ENCODE results near the gene FBXW2.
"Not testable (repeated sequence)": the region's sequence is repeated elsewhere in the genome, so short reads cannot be mapped to it uniquely, and the experiment has no call there.

The FBXW2 gene

DNA sequence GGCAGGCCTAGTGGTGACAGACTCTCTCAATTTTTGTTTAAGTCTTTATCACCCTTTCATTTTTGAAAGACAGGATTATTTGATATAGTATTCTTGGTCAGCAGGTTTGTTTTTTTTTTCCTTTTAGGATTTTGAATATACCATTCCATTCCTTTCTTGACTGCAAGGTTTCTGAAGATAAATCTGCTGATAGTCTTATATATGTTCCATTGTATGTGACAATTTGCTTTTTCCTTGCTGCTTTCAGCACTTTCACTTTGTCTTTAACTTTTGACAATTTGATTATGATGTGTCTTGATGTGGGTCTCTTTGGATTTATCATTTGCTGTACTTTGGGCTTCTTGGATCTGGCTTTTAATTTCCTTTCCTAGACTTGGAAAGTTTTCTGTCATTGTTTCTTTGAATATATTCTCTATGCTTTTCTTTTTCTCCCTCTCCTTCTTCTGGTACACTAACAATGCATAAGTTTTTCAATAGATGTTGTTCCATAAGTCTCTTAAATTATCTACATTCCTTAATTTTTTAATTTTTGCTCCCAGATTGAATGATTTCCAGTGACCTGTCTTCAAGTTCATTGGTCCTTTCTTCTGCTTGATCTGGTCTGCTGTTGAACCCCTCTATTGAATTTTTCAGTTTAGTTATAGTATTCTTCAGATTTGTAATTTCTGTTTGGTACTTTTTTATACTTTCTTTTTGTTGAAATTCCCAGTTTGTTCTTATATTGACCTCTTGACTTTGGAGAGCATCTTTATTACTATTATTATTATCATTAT is 14.6 kb upstream of the FBXW2 start:
- TF ChIP-seq SUZ12 (IDR thresholded peaks at IDR 0.05; ENCODE audit: extremely low read depth, insufficient read depth, insufficient read length) = no peak
- no peak for TF ChIP-seq YY1 (IDR thresholded peaks at IDR 0.05; ENCODE audit: insufficient read depth, insufficient read length)
- TF ChIP-seq ZNF274 (IDR thresholded peaks at IDR 0.05; ENCODE audit: low read depth, low read length) = no peak
- H3K36me3 ChIP-seq (ENCODE audit: insufficient read depth, insufficient read length, low read length) = no peaks in the 10 kb centered on the region

GRCh38 chr9:120804784-120805363 is 11.7 kb upstream of the FBXW2 start:
- not testable (repeated sequence) for H3K27me3 ChIP-seq (ENCODE audit: insufficient read depth, insufficient read length); H3K36me3 ChIP-seq (ENCODE audit: insufficient read depth, insufficient read length, low read length); H3K4me3 ChIP-seq (ENCODE audit: insufficient read length, low read depth); H3K9ac ChIP-seq (ENCODE audit: insufficient read length, low read depth); DNase-seq (ENCODE audit: low read depth, low spot score); H3K4me1 ChIP-seq (ENCODE audit: insufficient read depth, insufficient read length)
- H3K9me3 ChIP-seq (ENCODE audit: insufficient read depth, low read length) = peaks cover 35% of the 10 kb centered on the region

More for the DNA sequence above, 14.6 kb upstream of the FBXW2 start:
- Histone ChIP-seq H3K4me3 (ENCODE audit: insufficient read length, low read depth) (no peak overlapping the region), H3K27me3 (ENCODE audit: insufficient read depth, insufficient read length) (no peaks in the 10 kb centered on the region), H3K4me1 (ENCODE audit: insufficient read depth, insufficient read length) (no peaks in the 10 kb centered on the region), H3K9ac (ENCODE audit: insufficient read length, low read depth) (no peak overlapping the region), H3K9me3 (ENCODE audit: insufficient read depth, low read length) (peaks cover 35% of the 10 kb centered on the region)
- DNase-seq (ENCODE audit: low read depth, low spot score) = no peak

DNA sequence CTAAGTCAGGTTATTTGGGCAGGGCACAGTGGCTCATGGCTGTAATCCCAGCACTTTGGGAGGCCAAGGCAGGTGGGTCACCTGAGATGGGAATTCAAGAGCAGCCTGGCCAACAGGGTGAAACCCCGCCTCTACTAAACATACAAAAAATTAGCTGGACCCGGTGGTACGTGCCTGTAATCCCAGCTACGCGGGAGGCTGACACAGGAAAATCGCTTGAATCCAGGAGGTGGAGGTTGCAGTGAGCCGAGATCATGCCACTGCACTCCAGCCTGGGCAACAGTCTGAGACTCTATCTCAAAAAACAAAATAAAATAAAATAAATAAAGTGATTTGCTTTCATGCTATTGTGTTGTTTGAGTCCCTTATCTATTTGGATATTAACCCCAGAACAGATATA is 8.2 kb upstream of the FBXW2 start:
- no peak overlapping the region for H3K9ac ChIP-seq (ENCODE audit: insufficient read length, low read depth)
- H3K9me3 ChIP-seq (ENCODE audit: insufficient read depth, low read length) = peaks cover 17% of the 10 kb centered on the region
- no peaks in the 10 kb centered on the region for H3K27me3 ChIP-seq (ENCODE audit: insufficient read depth, insufficient read length)
- peaks cover 4% of the 10 kb centered on the region for H3K36me3 ChIP-seq (ENCODE audit: insufficient read depth, insufficient read length, low read length)
- no peak for DNase-seq (ENCODE audit: low read depth, low spot score)
- H3K4me1 ChIP-seq (ENCODE audit: insufficient read depth, insufficient read length) = no peaks in the 10 kb centered on the region
- H3K4me3 ChIP-seq (ENCODE audit: insufficient read length, low read depth) = no peak overlapping the region
- TF ChIP-seq SUZ12 (IDR thresholded peaks at IDR 0.05; ENCODE audit: extremely low read depth, insufficient read depth, insufficient read length) = no peak
- TF ChIP-seq ZNF274 (IDR thresholded peaks at IDR 0.05; ENCODE audit: low read depth, low read length) = no peak
- TF ChIP-seq YY1 (IDR thresholded peaks at IDR 0.05; ENCODE audit: insufficient read depth, insufficient read length) = no peak

DNA sequence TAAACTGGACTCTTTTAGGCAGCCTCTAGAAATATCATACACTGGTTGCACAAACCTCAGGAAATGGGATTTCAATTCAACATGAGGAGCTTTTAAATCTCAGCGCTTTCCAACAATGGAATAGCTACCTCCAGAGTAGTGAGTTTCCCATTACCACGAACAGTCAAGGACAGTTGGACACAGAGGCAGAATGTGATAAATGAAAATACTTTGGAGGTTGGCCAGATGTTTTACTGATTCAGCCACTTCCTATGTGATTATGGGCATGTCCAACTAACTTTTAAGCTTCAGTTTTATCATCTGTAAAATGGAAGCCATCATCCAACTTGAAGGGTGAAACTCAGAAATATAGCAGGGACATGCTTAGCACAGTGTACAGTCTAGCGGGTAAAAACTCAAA is 2.1 kb downstream of the FBXW2 start:
- H3K36me3 ChIP-seq (ENCODE audit: insufficient read depth, insufficient read length, low read length) = peaks cover 55% of the 10 kb centered on the region
- no peak overlapping the region for H3K4me3 ChIP-seq (ENCODE audit: insufficient read length, low read depth)
- H3K27me3 ChIP-seq (ENCODE audit: insufficient read depth, insufficient read length) = no peaks in the 10 kb centered on the region
- peaks cover 5% of the 10 kb centered on the region for H3K4me1 ChIP-seq (ENCODE audit: insufficient read depth, insufficient read length)
- TF ChIP-seq ZNF274 (IDR thresholded peaks at IDR 0.05; ENCODE audit: low read depth, low read length) (no peak), YY1 (IDR thresholded peaks at IDR 0.05; ENCODE audit: insufficient read depth, insufficient read length) (no peak), SUZ12 (IDR thresholded peaks at IDR 0.05; ENCODE audit: extremely low read depth, insufficient read depth, insufficient read length) (no peak)
- H3K9me3 ChIP-seq (ENCODE audit: insufficient read depth, low read length) = no peaks in the 10 kb centered on the region
- DNase-seq (ENCODE audit: low read depth, low spot score) = no peak
- H3K9ac ChIP-seq (ENCODE audit: insufficient read length, low read depth) = no peak overlapping the region

DNA sequence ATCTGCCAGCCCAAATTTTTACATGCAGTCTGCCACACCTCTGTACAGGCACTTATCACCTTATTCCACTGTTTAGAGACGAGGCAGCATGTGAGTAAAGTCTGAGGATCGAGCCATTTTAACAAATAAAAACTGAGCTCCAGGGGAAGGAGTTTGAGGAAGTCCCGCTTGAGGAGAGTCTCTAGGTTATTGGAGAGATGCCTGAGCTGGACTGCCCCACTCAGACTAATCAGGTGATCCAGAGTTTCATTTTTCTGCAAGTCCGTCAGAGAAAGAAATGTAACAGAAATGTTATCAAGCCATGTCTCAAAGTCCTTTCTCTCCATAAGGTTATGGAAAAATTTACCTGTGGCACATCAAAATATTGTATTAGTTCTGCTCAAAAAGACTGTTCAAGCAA is 5.3 kb downstream of the FBXW2 start:
- Histone ChIP-seq H3K9me3 (ENCODE audit: insufficient read depth, low read length) (no peaks in the 10 kb centered on the region), H3K9ac (ENCODE audit: insufficient read length, low read depth) (no peak overlapping the region), H3K4me3 (ENCODE audit: insufficient read length, low read depth) (no peak overlapping the region), H3K27me3 (ENCODE audit: insufficient read depth, insufficient read length) (no peaks in the 10 kb centered on the region), H3K4me1 (ENCODE audit: insufficient read depth, insufficient read length) (no peaks in the 10 kb centered on the region), H3K36me3 (ENCODE audit: insufficient read depth, insufficient read length, low read length) (peaks cover 76% of the 10 kb centered on the region)
- DNase-seq (ENCODE audit: low read depth, low spot score) = no peak
- TF ChIP-seq SUZ12 (IDR thresholded peaks at IDR 0.05; ENCODE audit: extremely low read depth, insufficient read depth, insufficient read length) (no peak), ZNF274 (IDR thresholded peaks at IDR 0.05; ENCODE audit: low read depth, low read length) (no peak), YY1 (IDR thresholded peaks at IDR 0.05; ENCODE audit: insufficient read depth, insufficient read length) (no peak)

DNA sequence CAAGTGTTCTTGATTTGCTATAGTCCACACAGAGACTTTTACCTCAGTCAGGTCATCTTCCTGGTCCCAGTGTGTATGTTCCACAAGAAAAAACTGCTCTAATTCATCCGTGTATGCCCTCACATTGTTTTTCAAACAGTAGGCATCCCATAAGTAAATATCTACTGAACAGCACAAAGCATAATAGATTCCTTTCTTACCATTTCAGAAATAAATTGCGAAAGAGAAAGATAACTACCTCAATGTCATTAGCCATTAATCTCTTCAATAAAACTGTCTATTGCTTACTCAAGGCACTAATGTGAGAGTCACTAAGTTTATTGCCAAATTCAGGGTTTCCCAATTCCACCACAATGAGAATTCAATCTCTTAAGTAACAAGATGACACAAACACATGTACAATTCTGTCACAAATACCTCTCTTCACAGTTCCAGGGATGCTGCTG is 9.6 kb downstream of the FBXW2 start:
- DNase-seq (ENCODE audit: low read depth, low spot score) = no peak
- no peaks in the 10 kb centered on the region for H3K9me3 ChIP-seq (ENCODE audit: insufficient read depth, low read length)
- no peak for TF ChIP-seq YY1 (IDR thresholded peaks at IDR 0.05; ENCODE audit: insufficient read depth, insufficient read length)
- no peak for TF ChIP-seq SUZ12 (IDR thresholded peaks at IDR 0.05; ENCODE audit: extremely low read depth, insufficient read depth, insufficient read length)
- TF ChIP-seq ZNF274 (IDR thresholded peaks at IDR 0.05; ENCODE audit: low read depth, low read length) = no peak
- H3K36me3 ChIP-seq (ENCODE audit: insufficient read depth, insufficient read length, low read length) = peaks cover 67% of the 10 kb centered on the region
- no peaks in the 10 kb centered on the region for H3K4me1 ChIP-seq (ENCODE audit: insufficient read depth, insufficient read length)
- H3K9ac ChIP-seq (ENCODE audit: insufficient read length, low read depth) = no peak overlapping the region
- no peaks in the 10 kb centered on the region for H3K27me3 ChIP-seq (ENCODE audit: insufficient read depth, insufficient read length)
- no peak overlapping the region for H3K4me3 ChIP-seq (ENCODE audit: insufficient read length, low read depth)

GRCh38 chr9:120781236-120781635 is 12.0 kb downstream of the FBXW2 start:
- H3K4me3 ChIP-seq (ENCODE audit: insufficient read length, low read depth) = no peak overlapping the region
- H3K4me1 ChIP-seq (ENCODE audit: insufficient read depth, insufficient read length) = no peaks in the 10 kb centered on the region
- no peaks in the 10 kb centered on the region for H3K27me3 ChIP-seq (ENCODE audit: insufficient read depth, insufficient read length)
- no peaks in the 10 kb centered on the region for H3K9me3 ChIP-seq (ENCODE audit: insufficient read depth, low read length)
- no peak for DNase-seq (ENCODE audit: low read depth, low spot score)
- no peak for TF ChIP-seq SUZ12 (IDR thresholded peaks at IDR 0.05; ENCODE audit: extremely low read depth, insufficient read depth, insufficient read length)
- no peak for TF ChIP-seq ZNF274 (IDR thresholded peaks at IDR 0.05; ENCODE audit: low read depth, low read length)
- no peak for TF ChIP-seq YY1 (IDR thresholded peaks at IDR 0.05; ENCODE audit: insufficient read depth, insufficient read length)
- H3K9ac ChIP-seq (ENCODE audit: insufficient read length, low read depth) = no peak overlapping the region
- peaks cover 64% of the 10 kb centered on the region for H3K36me3 ChIP-seq (ENCODE audit: insufficient read depth, insufficient read length, low read length)
